ENCODE data around the gene SLC39A2. TPM values are rescaled to one million over a fixed set of nuclear protein-coding genes. Genes with fewer than 3 reads are reported as not detected.

SLC39A2 gene
- total RNA-seq, 1 donor = not detected

GRCh38 chr14:21015312-21015711, 16.2 kb downstream of the SLC39A2 start:
- Histone ChIP-seq H3K4me3 (ENCODE audit: low read length) (no peak overlapping the region), H3K27me3 (ENCODE audit: insufficient read depth, low read length) (peaks cover 10% of the 10 kb centered on the region), H3K9me3 (ENCODE audit: low read depth, low read length) (no peaks in the 10 kb centered on the region), H3K4me1 (ENCODE audit: insufficient read depth, low read length) (peaks cover 25% of the 10 kb centered on the region)

- Histone ChIP-seq H3K4me3 (ENCODE audit: low read length) (no peak overlapping the region), H3K27me3 (ENCODE audit: insufficient read depth, low read length) (peaks cover 10% of the 10 kb centered on the region), H3K9me3 (ENCODE audit: low read depth, low read length) (no peaks in the 10 kb centered on the region), H3K4me1 (ENCODE audit: insufficient read depth, low read length) (peaks cover 25% of the 10 kb centered on the region)
These were observed 17.5 kb downstream of the SLC39A2 start for GRCh38 chr14:21016413-21017190.

GRCh38 chr14:21017528-21018245, 18.6 kb downstream of the SLC39A2 start:
- Histone ChIP-seq H3K9me3 (ENCODE audit: low read depth, low read length) (no peaks in the 10 kb centered on the region), H3K27me3 (ENCODE audit: insufficient read depth, low read length) (peaks cover 5% of the 10 kb centered on the region), H3K4me3 (ENCODE audit: low read length) (no peak overlapping the region), H3K4me1 (ENCODE audit: insufficient read depth, low read length) (peaks cover 25% of the 10 kb centered on the region)

DNA sequence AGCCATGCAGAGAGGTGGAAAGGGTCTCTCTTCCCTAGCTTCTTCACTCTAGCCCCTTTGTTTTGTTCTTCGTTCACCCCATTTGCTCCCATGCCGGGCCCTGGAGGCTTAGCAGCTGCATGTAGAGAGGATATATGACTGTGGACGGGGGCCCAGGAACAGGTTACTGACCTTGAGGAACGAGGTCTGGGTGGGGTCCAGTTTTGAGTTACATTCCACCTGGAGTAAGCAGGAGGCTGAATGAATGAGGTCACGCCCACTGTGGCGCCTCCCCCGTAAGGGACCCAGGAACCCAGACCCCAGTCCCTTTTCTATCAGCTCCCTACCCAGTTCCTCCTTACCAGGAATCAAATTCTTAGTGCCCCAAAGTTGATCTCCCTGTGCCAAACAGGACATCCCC, 19.2 kb downstream of the SLC39A2 start:
- Histone ChIP-seq H3K9me3 (ENCODE audit: low read depth, low read length) (no peaks in the 10 kb centered on the region), H3K4me1 (ENCODE audit: insufficient read depth, low read length) (peaks cover 29% of the 10 kb centered on the region), H3K4me3 (ENCODE audit: low read length) (no peak overlapping the region), H3K27me3 (ENCODE audit: insufficient read depth, low read length) (peaks cover under 1% of the 10 kb centered on the region)

- H3K4me1 ChIP-seq (ENCODE audit: insufficient read depth, low read length) = peaks cover 34% of the 10 kb centered on the region
- no peaks in the 10 kb centered on the region for H3K9me3 ChIP-seq (ENCODE audit: low read depth, low read length)
- no peak overlapping the region for H3K4me3 ChIP-seq (ENCODE audit: low read length)
- peaks cover 2% of the 10 kb centered on the region for H3K27me3 ChIP-seq (ENCODE audit: insufficient read depth, low read length)
These were observed 19.7 kb downstream of the SLC39A2 start for GRCh38 chr14:21018781-21019180.

- H3K4me1 ChIP-seq (ENCODE audit: insufficient read depth, low read length) = peaks cover 40% of the 10 kb centered on the region
- peaks cover 7% of the 10 kb centered on the region for H3K27me3 ChIP-seq (ENCODE audit: insufficient read depth, low read length)
- no peaks in the 10 kb centered on the region for H3K9me3 ChIP-seq (ENCODE audit: low read depth, low read length)
- no peak overlapping the region for H3K4me3 ChIP-seq (ENCODE audit: low read length)
These were observed 20.3 kb downstream of the SLC39A2 start for GRCh38 chr14:21019366-21019765.

DNA sequence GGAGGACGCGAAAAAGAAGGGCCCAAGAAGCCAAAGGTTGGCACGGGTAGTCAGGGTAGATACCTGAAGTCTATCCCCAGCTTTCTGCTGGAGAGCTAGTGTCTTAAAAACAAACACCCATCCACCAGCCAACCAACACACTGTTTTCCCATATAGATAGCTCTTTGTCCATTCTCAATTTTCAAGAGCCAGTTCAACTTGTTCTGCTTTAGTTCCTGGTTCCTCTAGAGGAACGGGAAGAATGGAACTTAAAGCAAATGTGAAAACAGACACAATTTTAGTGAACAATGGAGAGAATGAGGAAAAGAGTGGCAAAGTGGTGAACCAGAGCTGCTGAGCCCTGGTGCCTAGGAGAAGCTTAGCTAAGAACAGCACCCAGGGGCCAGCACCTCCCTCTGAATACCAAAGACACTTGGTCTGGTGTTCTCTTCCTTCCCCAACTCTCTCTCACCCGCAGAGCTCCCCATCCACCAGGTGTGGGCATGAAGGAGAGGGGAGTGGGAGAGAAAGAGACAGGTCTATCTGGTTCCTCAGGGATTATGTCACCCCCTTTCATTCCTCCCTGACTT, 22.0 kb downstream of the SLC39A2 start:
- Histone ChIP-seq H3K27me3 (ENCODE audit: insufficient read depth, low read length) (peaks cover 11% of the 10 kb centered on the region), H3K4me1 (ENCODE audit: insufficient read depth, low read length) (peaks cover 33% of the 10 kb centered on the region), H3K9me3 (ENCODE audit: low read depth, low read length) (no peaks in the 10 kb centered on the region), H3K4me3 (ENCODE audit: low read length) (no peak overlapping the region)

GRCh38 chr14:21022686-21023085, 23.6 kb downstream of the SLC39A2 start:
- Histone ChIP-seq H3K4me1 (ENCODE audit: insufficient read depth, low read length) (peaks cover 21% of the 10 kb centered on the region), H3K9me3 (ENCODE audit: low read depth, low read length) (no peaks in the 10 kb centered on the region), H3K27me3 (ENCODE audit: insufficient read depth, low read length) (peaks cover 11% of the 10 kb centered on the region), H3K4me3 (ENCODE audit: low read length) (no peak overlapping the region)

DNA sequence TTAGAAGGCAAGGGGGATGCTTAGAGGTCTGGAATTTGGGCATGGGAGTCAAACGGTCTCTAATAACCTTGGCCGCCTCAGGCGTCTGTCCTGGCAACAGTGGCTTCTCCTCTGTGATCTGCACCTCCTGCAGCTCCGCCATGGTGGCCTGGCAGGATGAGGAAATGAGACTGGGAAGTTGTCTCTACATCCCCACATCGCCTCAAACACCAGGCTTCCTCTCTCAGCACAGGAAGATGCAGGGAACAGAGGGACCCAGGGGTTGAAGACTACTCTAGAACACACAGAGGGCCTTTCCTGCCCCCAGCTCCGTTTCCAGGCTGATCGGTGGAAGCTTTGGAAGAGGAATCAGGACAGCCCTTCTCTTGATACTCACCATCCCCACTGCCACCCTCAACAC, 24.1 kb downstream of the SLC39A2 start:
- H3K4me1 ChIP-seq (ENCODE audit: insufficient read depth, low read length) = peaks cover 21% of the 10 kb centered on the region
- no peaks in the 10 kb centered on the region for H3K9me3 ChIP-seq (ENCODE audit: low read depth, low read length)
- peaks cover 11% of the 10 kb centered on the region for H3K27me3 ChIP-seq (ENCODE audit: insufficient read depth, low read length)
- no peak overlapping the region for H3K4me3 ChIP-seq (ENCODE audit: low read length)

DNA sequence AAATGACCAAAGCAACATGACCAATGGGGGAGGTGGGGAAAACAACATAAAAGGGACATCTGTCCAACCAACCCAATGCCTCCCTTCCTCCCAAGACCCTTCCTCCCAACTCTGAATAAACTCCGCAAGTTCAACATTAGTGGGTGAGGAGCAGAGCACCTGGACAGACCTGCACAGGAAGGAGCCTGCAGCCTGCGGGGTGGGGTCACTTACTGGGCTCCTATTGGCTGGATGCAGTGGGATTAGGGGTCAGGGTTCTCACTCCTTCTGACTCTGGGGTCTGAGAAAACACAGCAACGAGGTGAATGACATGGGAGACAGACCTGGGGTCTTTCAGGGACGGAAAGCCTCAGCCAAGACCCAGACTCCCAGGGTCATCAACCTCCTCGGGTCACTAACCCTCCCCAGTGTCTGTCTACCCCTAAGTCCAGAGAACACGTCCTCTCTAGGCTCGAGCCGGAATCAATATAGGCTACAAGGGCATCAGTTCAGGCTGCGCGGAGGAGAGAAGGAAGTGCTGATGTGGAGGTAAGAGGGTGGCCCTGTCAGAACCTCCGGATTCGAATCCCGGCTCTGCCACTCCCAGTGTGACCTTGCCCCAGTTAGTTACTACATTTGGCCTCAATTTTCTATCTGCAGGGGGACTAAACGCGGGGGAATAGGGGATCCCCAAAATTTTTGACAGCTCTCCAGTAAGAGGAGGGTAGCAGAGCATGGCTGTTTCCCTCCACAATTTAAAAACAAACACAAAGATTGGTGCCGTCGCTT, 24.9 kb downstream of the SLC39A2 start:
- peaks cover 21% of the 10 kb centered on the region for H3K4me1 ChIP-seq (ENCODE audit: insufficient read depth, low read length)
- no peaks in the 10 kb centered on the region for H3K9me3 ChIP-seq (ENCODE audit: low read depth, low read length)
- peak overlapping the region; percentile 47 for H3K4me3 ChIP-seq (ENCODE audit: low read length)
- peaks cover 11% of the 10 kb centered on the region for H3K27me3 ChIP-seq (ENCODE audit: insufficient read depth, low read length)

- H3K4me1 ChIP-seq (ENCODE audit: insufficient read depth, low read length) = peaks cover 21% of the 10 kb centered on the region
- peak within 1 kb of the TSS; percentile 47 for H3K4me3 ChIP-seq (ENCODE audit: low read length)
- H3K9me3 ChIP-seq (ENCODE audit: low read depth, low read length) = no peaks in the 10 kb centered on the region
- peaks cover 11% of the 10 kb centered on the region for H3K27me3 ChIP-seq (ENCODE audit: insufficient read depth, low read length)
These were observed 25.7 kb downstream of the SLC39A2 start, which contains the start of gene NDRG2 for GRCh38 chr14:21024585-21025370. NDRG2 (minus strand) TSS chr14:21025061; CDS start chr14:21023315, 1,746 bp downstream.

DNA sequence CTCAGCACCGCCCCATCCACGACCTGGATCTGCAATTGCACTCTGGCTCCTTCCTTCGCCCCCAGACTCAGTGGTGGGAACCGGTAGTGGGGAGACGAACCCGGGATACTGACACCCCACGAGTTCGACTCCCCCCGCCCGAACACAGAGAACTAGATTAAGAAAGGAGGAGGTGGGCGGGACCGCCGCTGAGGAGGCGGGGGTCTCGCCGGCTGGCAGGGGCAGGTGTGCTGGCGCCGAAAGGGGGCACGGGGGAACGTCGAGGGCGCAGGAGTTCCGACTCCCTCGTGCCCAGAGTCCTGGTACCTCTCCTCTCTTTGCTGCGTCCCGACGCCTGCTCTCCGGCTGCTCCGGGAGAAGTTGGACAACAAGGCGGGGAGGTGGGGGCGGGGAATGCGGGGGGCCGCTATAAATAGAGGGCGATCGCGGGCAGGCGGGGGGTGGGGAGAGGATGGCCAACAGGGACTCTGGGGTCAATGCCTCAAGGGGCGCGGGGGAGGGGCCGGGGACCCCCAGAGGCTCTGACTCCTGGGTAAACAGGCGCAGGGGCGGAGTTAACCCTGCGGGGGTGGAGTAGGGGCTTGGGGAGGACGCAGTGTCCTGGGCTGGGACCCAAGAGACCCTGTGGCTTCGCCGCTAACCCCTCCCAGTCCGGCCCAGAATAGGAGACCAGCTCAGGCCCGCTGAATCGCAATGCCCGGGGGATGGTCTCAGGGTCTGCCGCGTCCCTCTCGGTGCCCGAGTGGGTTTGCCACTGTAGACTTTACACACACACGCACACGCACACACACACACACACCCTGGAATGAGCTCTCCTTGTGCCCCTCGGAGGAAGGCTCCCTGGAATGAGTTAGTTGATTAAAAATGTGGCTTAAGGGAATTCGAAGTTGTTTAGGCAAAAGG, 26.5 kb downstream of the SLC39A2 start:
- Histone ChIP-seq H3K4me1 (ENCODE audit: insufficient read depth, low read length) (peaks cover 21% of the 10 kb centered on the region), H3K4me3 (ENCODE audit: low read length) (peak overlapping the region; percentile 34), H3K27me3 (ENCODE audit: insufficient read depth, low read length) (peaks cover 11% of the 10 kb centered on the region), H3K9me3 (ENCODE audit: low read depth, low read length) (no peaks in the 10 kb centered on the region)

DNA sequence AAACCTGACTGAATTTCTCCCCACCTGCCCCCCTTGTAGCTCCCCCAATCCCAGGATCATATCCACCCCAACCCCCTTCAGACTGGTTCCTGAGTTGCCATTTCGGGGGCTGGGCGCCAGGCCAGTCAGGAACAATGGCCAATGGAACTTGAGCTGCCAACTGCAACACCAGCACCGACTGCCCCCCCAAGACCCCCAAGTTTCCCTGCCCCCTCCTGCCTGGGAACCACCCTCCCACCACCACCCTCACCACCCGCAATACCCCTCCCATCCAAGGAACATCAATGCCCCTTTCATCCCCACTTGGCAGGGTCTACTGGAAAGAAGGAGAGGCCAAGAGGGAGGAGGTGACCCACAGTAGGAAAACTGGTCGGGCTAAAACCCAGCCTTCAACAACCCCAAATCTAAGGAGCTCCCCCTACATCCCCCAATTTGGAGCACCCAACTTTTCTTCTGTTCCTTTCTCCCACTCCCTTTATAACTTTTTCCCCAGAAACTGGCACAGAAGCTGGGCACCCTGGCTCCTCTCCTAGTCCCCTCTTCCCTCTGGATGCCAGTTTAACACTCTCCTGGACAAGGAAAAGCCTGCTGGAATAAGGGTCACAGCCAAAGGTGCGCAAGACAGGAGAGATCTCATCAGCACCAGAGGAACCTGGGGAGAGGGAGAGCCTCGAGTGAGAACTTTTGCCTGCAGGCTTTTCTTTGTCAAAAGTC, 27.3 kb downstream of the SLC39A2 start:
- peaks cover 11% of the 10 kb centered on the region for H3K27me3 ChIP-seq (ENCODE audit: insufficient read depth, low read length)
- H3K4me3 ChIP-seq (ENCODE audit: low read length) = no peak overlapping the region
- H3K4me1 ChIP-seq (ENCODE audit: insufficient read depth, low read length) = peaks cover 21% of the 10 kb centered on the region
- no peaks in the 10 kb centered on the region for H3K9me3 ChIP-seq (ENCODE audit: low read depth, low read length)
